NCI-H1048 (cell line): Measurements from ENCODE around the gene IGIP.
"Not testable (repeated sequence)": the region's sequence is repeated elsewhere in the genome, so short reads cannot be mapped to it uniquely, and the experiment has no call there.

Experiments
- DNase-seq: peaks from one replicate; lab custom pipeline; 2025; lab: John Stamatoyannopoulos, UW

The IGIP gene

DNA sequence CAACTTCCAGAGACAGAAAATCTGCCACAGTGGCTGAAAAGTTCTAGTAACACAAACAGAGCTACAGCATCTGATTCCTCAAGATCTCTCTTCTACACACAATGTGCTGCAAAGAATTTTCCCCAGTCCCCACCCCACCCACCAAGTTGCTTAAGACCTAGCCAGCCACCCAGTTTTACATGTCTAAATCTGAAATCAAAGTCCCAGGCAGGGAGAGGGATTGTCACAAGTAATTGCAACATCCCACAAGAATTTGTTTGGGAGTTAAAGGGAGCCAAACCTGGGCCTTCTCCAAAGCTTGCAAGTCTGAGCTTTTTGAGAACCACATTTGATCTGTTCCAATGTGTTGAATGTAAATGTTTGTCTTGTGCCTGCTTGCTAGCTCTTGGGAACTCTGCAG, 15.5 kb downstream of the IGIP start:
- no peak for DNase-seq

DNA sequence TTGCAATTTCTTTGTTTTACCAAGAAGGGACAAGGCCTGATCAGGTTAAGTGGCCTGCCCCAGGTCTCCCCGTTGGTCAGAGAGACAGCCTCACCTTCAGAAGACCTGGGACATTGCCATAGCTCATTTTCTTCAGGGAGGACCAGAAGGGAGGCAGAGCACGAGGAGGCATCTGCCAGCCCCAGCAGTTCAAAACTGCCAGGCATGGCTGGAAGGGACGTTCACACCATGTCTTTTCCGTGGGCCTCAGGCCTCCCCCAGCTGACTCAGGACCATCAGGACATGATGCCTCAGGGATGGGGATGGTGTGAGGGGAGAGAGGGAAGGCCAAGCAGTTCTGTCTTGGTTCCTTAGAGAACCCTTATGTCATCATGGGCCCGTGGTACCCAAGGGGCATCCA, 16.5 kb downstream of the IGIP start:
- no peak for DNase-seq

DNA sequence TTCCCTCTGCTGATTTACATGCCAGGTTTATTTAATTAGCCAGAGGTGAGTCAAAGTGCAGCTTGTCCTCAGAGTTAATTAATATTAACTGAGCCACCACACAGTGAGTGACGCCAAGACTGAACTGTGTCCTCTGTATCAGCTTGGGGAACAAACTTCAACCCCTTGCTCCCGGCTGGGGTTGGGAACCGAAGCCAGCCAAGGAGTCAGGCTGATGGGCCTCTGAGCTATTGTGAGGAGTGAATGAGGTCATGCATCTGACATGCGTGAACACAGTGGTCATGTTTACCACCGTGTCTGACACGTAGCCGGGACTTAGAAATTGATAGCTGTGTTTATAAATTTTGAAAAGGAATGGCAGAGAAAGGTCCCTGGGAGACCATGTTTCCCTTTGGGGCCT, 17.1 kb downstream of the IGIP start:
- no peak for DNase-seq

DNA sequence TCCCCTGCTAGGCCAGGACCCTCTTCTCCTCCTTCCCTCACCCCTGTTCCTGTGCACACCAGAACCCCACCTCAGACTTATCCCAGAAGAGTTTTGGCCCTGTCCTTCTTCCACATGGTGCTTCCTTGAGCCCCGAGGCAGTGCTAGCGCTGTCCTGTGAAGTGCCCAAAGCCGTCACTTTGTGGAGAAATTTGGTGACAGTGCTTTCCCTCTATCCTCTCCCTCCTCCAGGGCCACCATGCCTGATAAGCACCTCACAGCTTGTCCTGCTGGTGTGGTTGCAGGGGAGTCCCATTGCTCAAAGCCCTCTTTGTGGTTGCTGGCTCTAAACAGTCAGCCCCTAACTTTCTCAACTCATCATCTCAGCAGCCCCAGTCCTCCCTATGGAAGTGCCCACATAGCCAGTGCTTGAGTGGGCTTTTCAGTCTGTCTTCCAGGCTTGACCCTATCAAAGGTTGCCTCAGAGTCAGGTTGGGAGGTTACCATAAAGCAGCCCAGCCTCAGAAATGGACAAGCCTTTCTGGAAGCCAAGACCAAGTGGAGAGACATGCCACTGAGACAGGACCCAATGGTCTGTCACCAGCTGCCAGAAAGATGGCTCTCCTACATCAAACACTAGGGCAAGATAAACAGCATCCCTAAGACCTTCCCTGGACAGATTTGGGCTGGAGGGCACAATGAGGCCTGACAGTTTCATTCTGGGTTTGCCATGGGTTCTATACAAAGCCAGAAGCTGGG, 18.0 kb downstream of the IGIP start:
- no peak for DNase-seq

DNA sequence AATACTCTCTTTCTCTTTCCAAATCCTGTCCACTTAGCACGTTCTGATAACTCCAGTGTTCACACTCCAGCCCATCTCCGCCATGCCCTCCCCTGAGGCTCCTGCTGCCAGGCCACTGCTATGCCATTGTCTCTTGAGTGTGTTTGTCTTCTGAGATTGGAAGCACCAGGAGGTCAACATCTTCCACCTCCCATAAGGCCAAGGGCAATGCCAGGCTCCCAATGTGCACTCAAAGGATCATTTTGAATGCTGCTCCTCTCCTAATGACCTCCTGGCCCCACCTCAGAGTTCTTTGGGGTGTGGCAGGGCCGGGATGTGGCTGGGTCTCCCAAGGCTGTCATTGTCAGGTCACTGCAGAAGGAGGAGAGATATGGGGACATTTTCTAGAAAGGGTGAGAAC, 19.5 kb downstream of the IGIP start:
- no peak for DNase-seq

DNA sequence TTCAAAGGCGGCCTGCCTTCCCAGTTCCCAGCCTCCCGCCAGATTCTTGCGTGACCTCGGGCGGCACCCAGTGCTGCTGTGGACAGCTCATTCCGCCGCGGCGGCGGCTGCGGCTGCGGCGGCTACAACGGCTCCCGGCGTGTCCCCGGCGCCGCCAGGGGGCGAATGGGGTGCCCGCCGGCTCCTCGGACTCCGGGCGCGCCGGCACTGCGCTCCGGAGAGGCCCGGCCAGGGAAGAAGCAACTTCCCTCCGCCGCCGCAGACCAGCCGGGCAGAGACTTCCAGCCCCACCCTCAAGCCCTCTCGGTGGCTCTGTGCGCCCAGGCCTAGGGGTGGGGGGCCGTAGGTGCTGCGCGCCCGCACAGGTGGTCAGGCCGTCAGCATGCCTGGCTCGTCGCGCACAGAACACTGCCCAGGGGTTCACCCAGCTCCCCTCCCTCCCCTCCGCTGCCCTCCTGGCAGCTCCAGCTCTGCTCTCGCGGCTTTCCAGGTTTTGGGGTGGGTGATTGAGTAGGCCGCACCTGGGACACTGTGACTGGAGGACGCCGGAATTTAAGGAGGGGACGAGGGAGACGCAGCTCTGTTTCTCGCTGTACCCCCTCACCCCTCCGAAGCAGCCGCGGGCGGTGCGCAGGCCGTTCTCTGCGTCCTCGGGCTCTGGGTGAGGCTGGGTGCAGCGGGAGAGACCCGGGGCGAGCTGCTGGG, 20.2 kb downstream of the IGIP start:
- no peak for DNase-seq

DNA sequence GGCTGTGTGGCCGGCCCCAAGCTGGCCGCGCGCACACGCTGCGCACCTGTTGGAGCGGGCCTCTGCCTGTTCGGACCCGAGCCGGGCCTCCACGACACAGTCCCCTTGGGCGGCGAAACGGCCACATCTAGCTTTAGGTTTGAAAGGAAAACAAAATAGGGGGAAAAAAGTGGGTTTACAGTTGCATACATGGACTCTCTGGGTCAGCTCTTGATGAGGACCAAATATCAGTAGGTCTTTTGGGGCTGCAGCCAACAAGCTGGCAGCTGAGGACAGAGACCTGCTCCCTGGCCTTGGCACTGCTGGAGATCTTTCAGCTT, 20.7 kb downstream of the IGIP start:
- DNase-seq: no peak

DNA sequence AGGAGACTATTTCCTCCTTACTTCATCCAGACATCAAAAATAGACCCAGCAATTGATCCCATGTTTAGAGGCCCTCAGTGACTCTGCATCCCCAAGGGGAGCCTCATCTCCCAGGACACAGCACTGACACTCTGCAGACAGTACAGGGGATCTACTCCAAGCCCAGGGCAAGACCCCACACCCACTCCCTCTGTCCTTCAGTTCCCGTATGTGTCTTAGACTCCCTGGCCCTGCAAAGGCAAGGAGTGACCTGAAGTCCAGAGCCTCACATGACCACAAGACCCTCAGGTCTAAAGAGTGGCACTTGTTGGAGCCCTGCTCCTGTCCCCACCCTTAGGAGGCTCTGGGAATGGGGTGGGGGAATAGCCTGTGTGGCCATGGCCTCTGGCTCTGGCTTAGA, 21.7 kb downstream of the IGIP start:
- no peak for DNase-seq

DNA sequence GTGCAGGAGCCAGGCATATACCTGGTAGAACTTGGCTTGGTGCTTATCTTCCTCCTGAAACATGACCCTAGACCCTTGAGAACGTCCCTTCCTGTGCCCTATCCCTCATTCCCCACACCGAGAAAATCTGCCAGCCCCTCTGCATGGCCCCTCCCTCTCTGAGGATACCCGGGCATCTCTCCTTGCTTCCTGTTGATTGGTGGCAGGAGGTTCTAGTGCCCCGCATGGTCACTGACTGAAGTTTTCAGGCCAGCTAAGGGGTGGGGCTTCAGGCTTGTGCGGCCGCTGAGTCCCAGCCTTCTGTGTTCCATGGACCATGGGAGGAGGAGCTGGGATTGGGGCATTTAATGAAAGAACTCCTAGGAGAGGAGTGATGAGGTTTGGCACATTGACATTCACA, 22.8 kb downstream of the IGIP start:
- DNase-seq: no peak

DNA sequence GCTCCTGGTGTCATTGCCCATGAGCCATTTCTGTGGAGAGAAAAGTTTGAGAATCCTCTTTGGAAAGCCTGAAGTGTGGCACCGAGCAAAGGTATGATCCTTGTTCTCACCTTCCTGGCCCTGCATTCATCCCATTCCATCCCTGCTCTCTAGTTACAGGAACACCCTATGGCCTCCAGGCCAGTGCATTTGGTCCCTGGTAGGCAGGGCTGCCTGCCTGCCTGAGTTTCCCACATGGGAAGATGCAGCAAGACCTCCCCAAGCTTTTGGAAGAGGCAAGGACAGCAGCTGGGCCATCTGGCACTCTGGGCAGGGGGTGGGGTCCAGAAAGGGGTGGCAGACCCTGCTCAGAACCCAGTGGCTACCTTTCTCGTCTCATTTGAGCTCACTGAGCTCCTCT, 24.5 kb downstream of the IGIP start:
- DNase-seq: no peak

DNA sequence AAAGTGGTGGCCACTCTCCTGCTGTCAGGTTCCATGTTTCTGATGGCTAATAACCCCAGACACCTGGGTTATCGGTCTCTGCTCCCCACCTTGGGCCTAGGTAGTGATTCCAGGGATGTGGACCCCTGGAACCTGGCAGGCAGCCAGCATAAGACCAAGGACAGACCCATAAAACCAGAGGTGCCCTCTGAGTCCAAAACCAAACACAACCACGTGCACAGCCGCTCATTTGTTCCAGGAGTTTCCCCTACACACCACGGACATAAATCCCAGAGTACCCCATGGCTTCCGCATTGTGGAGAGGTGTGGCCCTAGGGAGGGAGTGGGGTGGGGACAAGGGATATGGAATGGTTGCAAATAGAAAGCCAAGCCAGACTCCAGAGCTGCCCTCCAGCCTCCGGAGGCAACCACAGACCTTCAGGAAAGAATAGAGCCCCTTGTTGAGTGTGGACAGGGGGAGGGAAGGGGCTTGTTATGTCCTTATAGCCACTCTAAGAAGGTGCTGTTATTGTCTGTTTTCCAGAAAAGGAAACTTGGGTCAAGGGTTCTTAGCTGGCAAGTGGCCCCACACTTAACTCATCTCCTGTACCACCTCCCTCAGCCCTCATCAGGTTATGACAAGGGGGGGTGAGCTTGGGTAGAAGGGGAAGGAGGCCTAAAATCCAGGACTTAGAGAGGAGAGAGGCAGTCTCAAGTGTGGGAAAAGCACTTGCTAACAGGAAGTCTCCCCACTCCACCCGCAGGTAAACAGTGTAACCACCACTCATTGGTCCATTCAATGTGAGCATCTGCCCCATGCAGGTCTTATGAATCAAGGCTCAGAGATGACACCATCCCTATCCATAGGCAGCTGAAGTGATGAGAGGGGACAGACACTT, 25.6 kb downstream of the IGIP start:
- DNase-seq: no peak

DNA sequence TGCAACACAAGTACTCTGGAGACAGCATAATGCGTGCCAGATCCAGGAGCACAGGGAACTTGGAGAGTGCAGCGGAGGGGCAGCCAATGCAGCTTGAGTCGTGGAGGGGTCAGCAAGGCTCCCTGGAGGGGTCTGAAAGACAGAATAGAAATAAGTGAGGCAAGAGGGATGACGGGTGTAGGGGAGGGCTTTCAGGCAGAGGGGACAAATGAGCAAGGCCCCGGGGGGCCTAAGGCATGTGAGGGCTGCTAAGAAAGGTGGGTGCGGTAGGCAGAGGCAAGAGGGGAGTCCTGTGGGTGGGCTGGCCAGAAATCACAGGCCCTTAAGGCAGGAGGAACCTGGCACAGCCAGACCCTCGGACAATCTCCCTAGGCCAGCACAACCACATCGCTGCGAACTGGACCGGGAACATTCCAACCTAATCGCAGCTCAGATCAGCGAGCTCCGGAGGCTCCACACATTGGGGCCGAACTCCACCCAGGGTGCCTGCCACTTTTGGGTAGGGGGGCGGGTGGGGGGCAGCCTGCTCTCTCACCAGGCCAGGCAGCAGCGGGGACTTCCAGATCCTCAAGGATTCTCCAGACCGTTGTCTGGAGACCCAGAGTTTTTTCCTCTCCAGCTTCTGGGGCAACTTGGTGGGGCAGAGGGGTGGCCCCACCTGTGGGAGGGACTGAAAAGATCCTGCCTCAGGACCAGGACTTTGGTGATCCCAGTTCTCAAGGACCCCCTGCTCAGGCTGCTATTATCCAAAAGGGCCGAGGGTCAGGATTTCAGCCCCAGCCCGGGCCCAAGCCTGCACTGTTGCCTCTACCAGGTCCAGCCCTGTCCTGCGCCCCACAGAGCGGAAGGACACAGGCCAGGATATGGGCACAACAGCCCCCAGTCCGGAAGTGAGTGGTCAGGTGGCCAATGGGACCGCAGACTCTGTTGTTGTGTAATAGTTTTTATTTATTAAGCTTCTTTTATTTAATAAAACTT, 26.6 kb downstream of the IGIP start:
- no peak for DNase-seq

DNA sequence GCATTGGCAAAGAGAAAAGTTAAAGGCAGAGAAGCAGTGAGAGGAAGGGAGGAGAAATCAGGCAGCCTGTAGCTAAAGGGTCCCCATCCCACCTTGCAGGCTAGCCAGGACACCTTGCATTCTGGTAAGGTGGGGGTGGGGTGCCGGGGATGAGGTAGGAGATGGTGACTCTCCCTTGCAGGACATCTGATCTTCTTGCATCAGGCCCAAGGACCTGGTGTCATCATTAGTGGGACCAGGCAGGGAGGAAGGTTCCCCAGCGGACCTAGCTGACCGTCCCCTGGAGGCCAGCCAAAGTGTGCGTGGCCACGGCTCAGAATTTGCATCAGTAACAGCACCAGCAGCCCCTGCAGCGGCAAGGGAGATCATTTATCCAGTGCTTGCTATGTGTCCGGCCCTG, 27.5 kb downstream of the IGIP start:
- no peak for DNase-seq

DNA sequence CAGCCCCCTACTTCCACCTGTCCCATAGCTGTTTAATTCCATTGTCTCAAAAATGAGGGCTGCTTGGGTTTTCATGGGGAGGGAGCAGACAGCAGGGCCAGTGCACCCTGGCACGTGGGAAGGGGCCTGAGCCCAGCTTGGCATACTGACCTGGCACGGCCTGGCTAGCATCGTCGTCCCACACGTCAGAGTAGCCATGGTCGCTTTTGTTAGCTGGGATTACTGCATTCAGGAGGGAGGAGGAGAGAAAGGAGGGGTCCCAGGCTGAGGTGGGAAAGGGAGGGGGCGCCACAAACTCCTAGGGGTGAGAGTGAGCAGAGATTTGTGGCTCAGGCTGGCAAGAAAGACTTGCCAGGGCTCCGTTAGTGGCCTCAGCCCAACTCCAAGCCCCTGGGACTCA, 28.2 kb downstream of the IGIP start:
- no peak for DNase-seq

DNA sequence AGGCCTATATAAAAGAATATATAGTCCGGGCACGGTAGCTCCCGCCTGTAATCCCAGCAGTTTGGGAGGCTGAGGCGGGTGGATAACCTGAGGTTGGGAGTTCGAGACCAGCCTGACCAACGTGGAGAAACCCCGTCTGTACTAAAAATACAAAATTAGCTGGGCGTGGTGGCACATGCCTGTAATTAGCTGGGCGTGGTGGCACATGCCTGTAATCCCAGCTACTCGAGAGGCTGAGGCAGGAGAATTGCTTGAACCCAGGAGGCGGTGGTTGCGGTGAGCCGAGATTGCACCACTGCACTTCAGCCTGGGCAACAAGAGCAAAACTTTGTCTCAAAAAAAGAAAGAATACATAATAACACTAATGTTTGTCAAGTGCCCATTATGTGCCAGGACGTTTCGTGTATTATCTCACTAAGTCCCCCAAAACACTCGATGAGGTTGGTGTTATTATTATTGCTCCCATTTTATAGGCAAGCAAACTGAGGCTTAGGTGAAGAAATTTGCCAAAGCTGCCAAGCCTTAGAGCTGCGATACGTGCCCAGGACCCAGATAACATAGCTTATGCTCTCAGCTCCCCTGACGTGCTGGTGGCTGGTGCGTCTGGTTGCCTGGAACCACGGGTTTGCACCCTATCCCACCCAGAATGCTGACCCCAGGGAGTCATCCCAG, 29.1 kb downstream of the IGIP start:
- DNase-seq: not testable (repeated sequence)

DNA sequence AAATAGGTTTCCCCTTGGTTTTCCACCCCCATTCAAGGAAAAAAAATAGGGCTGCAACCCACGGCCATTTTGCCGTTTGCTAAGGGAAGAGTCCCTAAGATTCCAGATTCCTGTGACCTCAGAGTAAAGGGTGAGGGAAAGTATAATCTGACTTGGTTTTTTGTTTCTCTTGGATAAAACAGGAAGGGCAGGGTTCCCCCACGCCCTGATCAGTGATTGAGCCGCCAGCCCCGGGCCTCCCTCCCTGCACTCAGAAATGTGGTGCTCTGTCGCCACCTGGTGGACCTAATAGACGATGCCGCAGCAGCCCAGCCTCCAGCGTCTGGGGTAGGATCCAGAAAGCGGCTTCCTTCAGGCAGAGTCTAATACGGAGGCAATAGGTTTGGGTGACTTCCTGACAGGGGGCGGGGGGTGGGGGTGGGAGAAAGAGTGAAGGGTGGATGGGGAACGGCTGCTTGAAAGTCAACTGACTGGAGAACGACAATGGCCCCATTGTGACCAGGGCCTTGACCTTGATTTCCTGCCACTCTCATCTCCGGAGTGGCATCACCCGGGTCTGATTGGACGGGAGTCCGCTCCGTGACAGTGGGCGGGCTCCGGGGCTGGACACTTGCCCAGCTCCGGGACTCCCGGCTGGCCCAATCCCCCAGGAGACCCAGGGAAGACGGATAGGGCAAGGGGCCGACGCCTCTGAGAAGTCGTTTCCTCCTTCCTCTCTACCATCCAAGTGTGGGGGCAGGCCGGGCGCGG, 31.5 kb downstream of the IGIP start:
- peak; percentile 71 for DNase-seq

DNA sequence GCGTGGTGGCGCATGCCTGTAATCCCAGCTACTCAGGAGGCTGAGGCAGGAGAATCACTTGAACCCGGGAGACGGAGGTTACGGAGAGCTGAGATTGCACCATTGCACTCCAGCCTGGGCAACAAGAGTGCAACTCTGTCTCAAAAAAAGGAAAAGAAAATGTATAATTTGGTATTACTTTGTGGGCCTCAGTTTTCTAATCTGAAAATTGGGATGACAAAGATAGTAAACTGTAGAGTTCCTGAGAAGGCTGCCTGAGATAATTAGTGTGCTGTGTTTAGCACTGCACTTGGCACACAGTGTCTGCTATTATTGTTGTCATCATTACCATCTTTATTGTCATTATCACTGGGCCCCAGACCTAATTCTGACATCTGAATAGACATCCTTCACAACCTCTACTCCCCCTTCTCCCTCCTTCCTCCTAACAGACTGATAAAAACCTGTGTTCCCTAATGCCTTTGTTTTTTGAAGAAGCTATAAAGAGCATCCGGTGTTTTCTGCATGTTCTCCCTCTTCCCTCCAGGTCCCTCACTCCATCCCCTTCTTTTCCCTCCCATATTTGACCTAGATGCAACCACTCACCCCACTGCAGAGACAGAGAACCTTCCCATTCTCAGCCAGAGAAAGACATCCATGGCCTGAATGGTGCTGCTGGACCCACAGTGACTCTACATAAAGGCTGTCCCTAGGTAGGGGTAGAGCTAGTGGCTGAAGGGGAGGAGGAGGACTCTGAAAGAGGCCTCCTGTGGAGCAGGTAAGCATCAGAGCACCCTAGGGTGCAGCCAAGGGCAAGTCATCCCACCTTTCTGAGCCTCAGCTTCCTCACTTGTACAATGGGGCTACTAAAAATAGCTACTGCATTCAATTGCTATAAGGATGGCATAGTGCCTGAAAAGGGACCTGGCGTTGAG, 33.5 kb downstream of the IGIP start:
- DNase-seq: no peak

DNA sequence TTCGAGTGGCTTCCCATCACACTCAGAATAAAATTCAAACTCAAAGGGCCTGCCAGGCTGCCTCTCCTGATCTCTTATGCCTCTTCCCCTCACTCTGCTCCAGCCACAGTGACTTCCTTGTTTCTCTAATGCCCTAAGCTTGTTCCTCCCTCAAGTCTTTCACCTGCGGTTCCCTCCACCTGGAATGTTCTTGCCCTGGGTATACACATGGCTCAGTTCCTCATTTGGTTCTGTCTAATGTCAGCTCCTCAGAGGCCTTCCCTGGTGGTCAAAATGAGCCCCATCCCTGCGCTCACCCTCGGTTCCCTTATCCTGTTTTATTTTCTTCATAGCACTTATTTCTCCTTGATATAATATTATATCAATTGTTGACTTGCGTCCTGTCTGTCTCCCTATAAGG, 36.5 kb downstream of the IGIP start:
- no peak for DNase-seq

DNA sequence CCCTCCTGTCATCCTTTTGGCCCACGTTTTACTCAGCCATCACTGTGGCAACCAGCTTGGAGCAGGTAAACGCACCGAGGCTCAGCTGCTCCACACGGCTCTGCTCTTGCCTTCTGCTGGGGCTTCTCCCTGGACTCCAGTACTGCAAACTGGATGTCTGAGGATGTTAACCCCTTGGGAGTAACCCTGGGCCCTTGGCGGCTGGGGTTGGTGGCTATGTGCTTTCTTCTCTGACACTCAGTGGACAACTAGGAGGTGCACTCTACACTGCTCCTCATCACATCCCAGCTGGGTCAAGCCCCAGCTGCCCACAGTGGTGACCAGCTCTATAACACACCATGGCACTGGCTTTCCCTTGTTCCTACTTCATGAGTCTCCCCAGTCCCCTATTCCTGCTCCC, 37.0 kb downstream of the IGIP start:
- no peak for DNase-seq
